Measurements from ENCODE around the gene PCDHA1.

PCDHA1 gene

DNA sequence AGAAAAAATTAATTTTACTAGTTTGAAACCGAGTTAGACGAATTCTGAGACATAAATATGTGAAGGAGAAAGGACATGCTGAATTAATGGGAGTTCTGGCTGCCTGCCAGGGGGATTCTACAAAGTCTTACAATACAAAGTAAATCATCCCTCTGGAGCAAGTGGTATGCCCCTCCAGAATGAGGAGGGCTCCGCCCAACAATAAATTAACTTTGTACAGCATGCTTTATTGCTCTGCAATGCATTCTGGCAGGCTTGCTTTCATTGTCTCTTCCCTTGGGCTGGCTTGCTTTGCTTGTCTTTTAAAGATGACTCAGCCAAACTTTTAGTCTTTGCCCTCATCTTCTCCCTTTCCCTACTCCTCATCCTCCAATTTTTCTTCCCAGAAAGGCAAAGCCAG lies 253.6 kb downstream of the PCDHA1 start:
- in situ Hi-C loops (cut with MboI; ENCODE audit: low sequenced_read_pairs, unreplicated experiment), result no loop called here
- TF ChIP-seq, protein P1, sequence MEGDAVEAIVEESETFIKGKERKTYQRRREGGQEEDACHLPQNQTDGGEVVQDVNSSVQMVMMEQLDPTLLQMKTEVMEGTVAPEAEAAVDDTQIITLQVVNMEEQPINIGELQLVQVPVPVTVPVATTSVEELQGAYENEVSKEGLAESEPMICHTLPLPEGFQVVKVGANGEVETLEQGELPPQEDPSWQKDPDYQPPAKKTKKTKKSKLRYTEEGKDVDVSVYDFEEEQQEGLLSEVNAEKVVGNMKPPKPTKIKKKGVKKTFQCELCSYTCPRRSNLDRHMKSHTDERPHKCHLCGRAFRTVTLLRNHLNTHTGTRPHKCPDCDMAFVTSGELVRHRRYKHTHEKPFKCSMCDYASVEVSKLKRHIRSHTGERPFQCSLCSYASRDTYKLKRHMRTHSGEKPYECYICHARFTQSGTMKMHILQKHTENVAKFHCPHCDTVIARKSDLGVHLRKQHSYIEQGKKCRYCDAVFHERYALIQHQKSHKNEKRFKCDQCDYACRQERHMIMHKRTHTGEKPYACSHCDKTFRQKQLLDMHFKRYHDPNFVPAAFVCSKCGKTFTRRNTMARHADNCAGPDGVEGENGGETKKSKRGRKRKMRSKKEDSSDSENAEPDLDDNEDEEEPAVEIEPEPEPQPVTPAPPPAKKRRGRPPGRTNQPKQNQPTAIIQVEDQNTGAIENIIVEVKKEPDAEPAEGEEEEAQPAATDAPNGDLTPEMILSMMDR (IDR thresholded peaks at IDR 0.05; ENCODE audit: borderline replicate concordance, control extremely low read depth, extremely low read depth, insufficient read depth, missing control alignments), result no peak
- no peak for DNase-seq (ENCODE audit: low spot score)

DNA sequence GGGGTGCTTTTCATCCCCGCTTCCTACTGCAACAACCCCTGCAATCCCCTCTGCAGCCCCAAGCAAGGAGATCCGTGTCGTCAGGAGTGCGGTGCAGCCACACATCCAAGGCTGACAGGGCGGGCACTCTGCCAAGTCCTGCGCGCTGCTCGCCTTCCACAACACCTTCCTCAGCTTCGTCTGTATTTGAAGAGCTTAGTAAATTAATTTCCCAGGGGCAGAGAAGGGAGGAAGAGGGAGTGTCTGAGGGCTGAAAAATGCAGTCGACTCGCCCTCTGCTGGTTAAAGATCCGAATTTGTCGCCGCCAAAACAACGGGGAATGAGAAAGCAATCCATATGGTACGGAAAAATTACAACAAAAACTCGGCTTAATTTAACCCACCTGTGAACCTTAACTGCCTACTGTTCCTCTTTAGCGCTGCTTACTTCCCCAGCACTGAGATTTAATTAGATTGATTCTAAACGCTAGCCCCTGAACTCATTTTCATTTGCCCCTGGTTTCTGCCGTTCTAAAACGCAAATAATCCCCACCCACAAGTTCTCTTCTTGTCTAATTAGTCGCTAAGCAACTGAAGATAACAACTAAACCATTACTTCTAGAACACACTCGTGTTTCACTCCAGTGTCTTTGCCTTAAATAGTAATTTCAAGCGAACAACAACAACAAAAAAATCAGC lies 254.3 kb downstream of the PCDHA1 start:
- TF ChIP-seq, protein P1 (IDR thresholded peaks at IDR 0.05; ENCODE audit: borderline replicate concordance, control extremely low read depth, extremely low read depth, insufficient read depth, missing control alignments), result peak; percentile 3
- no peak for DNase-seq (ENCODE audit: low spot score)
- in situ Hi-C loops (cut with MboI; ENCODE audit: low sequenced_read_pairs, unreplicated experiment), result no loop called here

DNA sequence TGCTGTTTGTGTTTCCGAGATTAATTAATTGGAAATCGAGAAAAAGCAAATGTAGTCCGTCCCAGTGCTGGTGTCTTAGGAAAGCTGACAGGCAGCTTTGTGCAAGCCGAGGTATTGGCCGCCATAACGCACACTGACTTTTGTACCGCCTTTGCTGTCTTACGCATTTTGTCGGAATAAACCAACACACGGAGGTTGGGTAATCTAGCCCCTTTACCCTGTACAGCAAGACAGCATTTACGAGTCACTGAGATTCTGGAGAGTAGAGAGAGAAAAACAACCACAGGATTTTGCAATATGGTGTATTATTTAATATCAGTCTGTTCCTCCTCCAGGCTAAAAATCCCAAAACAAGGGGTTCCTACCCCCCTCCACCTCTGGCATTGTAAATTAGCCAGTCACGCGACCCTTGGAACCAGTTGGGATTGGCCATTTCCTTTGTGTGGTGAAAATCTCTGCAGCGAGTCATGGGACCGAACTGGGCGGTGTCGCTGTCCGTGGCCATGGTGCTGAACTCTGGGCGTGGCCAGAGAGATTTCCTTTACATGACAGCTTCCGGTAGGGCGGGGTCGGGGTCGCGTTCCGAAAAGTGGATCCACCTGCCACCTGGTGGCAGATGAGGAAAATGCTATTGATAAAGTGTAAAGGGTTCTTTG lies 255.0 kb downstream of the PCDHA1 start:
- DNase-seq (ENCODE audit: low spot score), result peak; percentile 60
- TF ChIP-seq, protein P1 (IDR thresholded peaks at IDR 0.05; ENCODE audit: borderline replicate concordance, control extremely low read depth, extremely low read depth, insufficient read depth, missing control alignments), result no peak
- in situ Hi-C loops (cut with MboI; ENCODE audit: low sequenced_read_pairs, unreplicated experiment), result no loop called here

DNA sequence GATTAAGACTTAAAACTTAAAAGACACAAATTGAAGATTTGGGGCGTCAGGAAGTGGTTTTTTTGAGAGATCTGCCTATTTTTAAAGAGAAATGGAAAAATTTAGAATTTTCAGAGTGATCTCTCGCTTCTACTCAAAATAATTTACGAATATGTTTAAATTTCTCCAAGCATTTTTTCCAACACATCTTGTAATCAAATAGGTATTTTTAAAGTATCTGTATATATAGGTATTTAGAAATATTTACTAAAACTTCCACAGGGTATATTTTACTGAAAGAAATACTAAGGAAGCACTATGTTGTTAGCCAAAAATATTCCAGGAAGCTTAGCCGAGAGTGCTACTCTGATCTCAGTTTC lies 255.5 kb downstream of the PCDHA1 start:
- TF ChIP-seq, protein P1 (IDR thresholded peaks at IDR 0.05; ENCODE audit: borderline replicate concordance, control extremely low read depth, extremely low read depth, insufficient read depth, missing control alignments), result no peak
- in situ Hi-C loops (cut with MboI; ENCODE audit: low sequenced_read_pairs, unreplicated experiment), result no loop called here
- no peak for DNase-seq (ENCODE audit: low spot score)

DNA sequence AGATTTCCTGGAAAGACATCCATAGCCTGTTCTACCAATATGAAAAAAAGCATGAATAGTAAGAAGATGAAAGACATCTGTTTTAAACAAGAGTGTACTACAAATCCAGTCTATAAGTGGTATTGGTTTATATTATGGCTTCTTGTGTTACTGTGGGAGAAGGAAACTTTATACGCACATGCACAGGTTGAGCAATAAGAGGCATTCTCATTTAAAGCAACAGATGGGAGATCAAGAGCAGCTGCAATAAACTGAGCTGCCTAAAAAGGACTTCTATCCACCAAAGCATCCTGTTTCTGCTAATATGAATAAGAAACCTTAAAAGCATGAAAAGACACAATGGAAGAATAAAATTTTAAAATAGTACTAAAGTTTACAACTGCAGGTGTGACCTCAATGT lies 256.6 kb downstream of the PCDHA1 start:
- no peak for DNase-seq (ENCODE audit: low spot score)
- in situ Hi-C loops (cut with MboI; ENCODE audit: low sequenced_read_pairs, unreplicated experiment), result no loop called here
- TF ChIP-seq, protein P1 (IDR thresholded peaks at IDR 0.05; ENCODE audit: borderline replicate concordance, control extremely low read depth, extremely low read depth, insufficient read depth, missing control alignments), result no peak

DNA sequence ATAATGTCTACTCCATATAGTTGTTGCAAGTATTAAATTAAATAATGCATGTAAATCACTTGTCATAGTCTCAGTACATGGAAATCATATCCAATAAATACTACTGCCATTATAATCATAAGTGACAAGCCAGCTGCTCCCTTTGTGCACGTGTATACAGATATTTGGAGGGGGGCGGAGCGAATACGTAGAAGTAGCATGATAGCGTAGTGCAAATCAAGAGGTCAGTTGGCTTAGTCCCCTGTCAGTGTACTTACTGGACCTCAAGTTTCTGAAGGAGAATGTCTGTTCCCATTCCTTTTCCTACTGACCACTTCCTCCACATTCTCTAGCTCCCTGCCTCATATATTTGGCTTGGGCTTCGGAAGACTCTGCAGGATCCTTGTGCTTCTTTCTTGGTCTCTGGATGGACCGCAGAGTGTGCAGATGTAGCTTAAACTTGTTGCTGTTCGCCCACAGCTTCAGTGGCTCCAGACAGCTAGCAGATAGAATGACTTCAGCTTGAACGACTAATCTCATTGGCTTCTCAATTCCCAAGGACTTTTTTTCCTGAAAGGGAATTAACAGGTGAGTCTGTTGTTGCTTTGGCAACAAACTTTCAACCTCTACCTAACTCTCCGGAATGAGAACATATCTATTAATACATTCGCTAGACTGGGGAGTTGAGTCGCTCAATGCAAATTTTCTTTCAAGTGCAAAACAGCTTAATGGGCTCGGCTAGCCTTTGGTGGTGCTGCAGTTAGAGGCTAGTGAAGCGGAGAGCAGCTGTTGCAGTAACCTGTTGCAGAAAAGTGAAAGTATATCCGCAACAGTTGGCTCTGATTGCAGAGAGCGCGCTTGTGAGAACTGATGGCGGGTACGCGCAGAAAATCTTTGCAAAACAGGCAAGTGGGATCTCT lies 264.9 kb downstream of the PCDHA1 start, which contains the start of gene PCDHB1:
Gene PCDHB1, plus strand, starts transcription at position 753 of the 899 bp plus-strand sequence. Its CDS starts 97 bp downstream, at position 850.
- DNase-seq (ENCODE audit: low spot score), result no peak
- TF ChIP-seq, protein P1 (IDR thresholded peaks at IDR 0.05; ENCODE audit: borderline replicate concordance, control extremely low read depth, extremely low read depth, insufficient read depth, missing control alignments), result no peak
- in situ Hi-C loops (cut with MboI; ENCODE audit: low sequenced_read_pairs, unreplicated experiment), result no loop called here
